A204.1 (cell line): ENCODE measurements around the gene MT1B.

ENCODE experiments used
- FAIRE-seq: peaks from 2 replicates; lab custom pipeline; 2012; peaks lifted over from hg19 to GRCh38; lab: Jason Lieb, UNC

The MT1B gene

DNA sequence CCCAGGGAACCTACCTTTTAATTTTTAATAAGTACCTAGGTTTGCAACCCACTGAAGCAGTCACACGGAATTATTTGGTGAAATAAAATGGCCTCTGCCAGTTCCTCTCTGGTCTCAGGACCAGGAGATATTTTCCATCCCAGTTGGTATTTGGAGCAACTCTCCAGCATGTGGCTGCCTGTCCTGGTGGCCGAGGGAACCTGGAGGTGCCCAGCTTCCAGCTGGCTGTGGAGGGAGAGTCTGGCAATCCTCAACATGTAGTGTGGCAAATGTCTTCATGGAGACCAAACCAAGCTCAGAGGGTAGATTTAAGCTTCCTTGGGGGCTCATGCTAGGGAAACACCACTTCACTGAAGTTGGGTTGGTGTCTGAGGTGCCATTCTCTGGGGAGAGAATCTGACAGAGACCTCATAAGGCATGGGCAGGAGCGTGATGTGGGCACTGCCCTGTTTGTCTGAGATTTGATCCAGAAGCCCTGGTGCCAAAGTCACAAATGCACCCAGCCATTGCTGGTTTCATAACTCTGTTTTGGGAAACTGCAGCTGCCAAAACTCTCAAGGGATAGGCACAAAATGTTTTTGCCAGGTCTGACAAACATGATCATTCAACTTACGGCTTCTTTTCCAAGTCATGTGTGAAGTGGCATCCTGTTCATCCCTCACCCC lies 33.4 kb downstream of the MT1B start:
- no peak for FAIRE-seq

DNA sequence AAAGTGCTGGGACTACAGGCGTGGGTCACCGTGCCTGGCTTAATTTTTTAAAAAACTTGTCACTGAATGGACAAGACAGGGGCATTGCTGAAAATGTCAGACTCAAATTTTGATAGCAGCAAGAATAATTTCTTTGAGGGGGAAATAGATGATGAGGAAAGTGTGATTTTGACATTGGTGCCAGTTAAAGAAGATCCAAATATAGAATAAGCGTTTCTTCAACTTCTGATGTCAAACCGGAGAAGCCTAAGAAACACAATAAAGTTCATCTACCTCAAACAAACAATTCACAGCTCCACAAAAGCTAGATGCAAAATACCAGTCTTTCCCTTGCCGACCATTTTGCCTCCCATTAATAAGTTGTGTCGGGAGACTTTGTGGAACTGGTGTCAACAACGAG lies 35.1 kb downstream of the MT1B start:
- no peak for FAIRE-seq

DNA sequence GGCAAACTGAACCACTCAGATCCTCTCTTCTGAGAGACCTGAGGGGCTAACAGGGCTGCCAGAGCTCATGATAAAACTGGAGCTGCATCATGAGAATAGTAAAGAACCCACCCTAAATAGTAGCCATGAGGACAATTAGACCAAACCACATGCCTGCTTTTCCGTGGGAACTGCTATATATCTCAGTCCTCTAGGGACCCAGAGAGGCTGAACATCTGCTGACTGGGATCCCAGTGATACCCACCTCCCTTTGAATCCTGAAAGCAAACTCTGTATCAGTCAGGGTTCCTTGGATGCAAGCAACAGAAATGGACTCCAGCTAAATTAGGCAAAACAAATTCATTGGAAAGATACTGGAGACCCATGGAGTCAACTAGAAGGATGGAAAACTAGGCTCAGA lies 37.1 kb downstream of the MT1B start:
- no peak for FAIRE-seq

GRCh38 chr16:56689171-56689570 lies 37.5 kb downstream of the MT1B start:
- FAIRE-seq: no peak

GRCh38 chr16:56690420-56691122 lies 38.9 kb downstream of the MT1B start:
- no peak for FAIRE-seq

DNA sequence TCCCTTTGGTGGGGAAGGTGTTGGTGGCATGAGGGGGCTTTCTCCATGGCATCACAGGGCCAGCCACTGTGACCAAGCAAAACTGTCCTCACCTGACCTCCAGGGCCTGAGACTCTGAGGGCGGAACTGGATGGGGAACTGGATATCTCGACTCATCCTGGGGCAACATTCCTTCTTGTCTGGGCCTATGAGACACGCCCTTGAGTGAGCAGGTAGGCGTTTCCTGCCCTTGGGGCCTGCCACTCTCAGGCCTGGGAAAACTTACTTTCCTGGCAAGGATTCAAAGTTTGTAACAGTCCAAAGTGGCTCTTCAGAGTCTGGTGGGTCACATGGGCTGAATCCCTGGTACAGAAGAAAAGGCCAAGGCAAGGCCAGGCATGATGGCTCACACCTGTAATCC lies 40.2 kb downstream of the MT1B start:
- FAIRE-seq: no peak

GRCh38 chr16:56695246-56695645 lies 43.6 kb downstream of the MT1B start:
- FAIRE-seq: no peak

- no peak for FAIRE-seq
Observed at GRCh38 chr16:56697456-56698155, 45.9 kb downstream of the MT1B start.

DNA sequence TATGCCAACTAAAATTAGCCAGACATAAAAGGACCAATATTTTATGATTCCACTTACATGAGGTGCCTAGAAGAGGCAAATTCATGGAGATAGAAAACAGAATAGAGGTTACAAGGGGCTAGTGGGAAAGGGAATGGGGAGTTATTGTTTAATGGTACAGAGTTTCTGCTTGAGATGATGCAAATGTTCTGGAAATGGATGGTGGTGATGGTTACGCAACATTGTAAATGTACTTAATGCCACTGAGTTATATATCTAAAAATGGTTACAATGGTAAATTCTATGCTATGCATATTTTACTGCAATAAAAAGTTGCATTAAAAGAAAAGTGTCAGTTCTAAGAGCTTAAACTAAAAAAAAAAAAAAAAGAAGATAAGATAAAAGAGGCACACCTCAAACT lies 48.5 kb downstream of the MT1B start:
- FAIRE-seq: no peak

DNA sequence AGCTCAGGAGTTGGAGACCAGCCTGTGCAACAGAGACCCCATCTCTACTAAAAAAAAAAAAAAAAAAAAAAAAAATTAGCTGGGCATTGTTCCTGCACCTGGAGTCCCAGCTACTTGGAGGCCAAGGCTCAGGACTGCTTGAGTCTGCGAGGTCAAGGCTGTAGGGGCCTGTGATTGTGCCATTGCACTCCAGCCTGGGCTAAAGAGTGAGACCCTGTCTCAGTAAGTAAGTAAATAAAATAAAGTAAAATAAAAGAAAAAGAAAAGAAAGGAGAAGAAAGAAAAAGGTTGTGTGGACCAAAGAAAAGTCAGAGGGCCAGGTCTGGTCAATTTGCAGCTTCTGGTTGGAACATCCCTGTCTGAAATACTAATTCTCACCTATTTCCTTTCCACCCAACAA lies 48.9 kb downstream of the MT1B start:
- FAIRE-seq: no peak

DNA sequence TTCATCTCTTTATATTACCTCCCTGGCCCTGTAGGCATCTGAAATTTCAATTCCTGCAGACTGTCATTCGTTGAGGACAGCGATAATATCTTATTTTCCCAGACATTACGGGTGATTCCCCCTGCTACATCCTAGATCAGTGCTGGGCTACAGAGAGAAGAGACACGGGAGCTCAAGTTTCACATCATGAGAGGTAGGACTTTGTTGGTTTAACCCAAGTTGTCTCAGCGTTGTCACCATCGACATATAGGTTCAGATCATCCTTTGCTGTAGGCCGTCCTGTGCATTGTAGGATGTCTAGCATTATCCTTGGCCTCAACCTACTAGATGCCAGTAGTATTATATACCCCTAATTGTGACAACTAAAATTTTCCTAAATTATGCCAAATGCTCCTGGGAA lies 49.8 kb downstream of the MT1B start:
- FAIRE-seq: no peak
